OCI-LY3 (cell line): ENCODE results near the gene USPL1.

Experiments
- H2AFZ ChIP-seq: fragments of 200-600, 300-600 bp; shearing (Covaris generic); 2 replicates; pipeline ENCODE4 v1.6.0; 2014; ENCODE audit warnings: antibody characterized with exemption, low read depth, low read length
- H3K27ac ChIP-seq: fragments of 200-600, 300-600 bp; sonication (generic); 2 replicates; pipeline ENCODE4 v1.5.1; 2014; ENCODE audit warnings: mild to moderate bottlenecking, low read length, moderate library complexity, mixed read lengths
- H3K27me3 ChIP-seq: fragments of 200-600, 300-600 bp; sonication (generic); 2 replicates; pipeline ENCODE4 v1.6.1; 2014; ENCODE audit warnings: low read depth, low read length, mixed read lengths
- H3K36me3 ChIP-seq: fragments of 200-600, 300-600 bp; sonication (generic); replicated peaks from 2 replicates; pipeline ENCODE3; 2014; ENCODE audit warnings: low read depth, low read length, mixed read lengths
- H3K4me1 ChIP-seq: fragments of 300-600, 200-600 bp; sonication (generic); 2 replicates; pipeline ENCODE4 v1.6.1; 2014; ENCODE audit warnings: low read length, mixed read lengths
- H3K4me2 ChIP-seq: fragments of 200-600, 300-600 bp; sonication (generic); 2 replicates; pipeline ENCODE4 v1.6.1; 2014; ENCODE audit warnings: low read length, mixed read lengths
- H3K4me3 ChIP-seq: fragments of 300-600, 200-600 bp; sonication (generic); 2 replicates; pipeline ENCODE4 v1.5.1; 2014; ENCODE audit warnings: antibody characterized with exemption, mild to moderate bottlenecking, low read length, moderate library complexity
- H3K79me2 ChIP-seq: fragments of 300-600, 200-600 bp; shearing (Covaris generic); 2 replicates; pipeline ENCODE4 v1.6.1; 2014; ENCODE audit warnings: mild to moderate bottlenecking, low read length, mixed read lengths
- H3K9ac ChIP-seq: fragments of 300-600, 200-600 bp; shearing (Covaris generic); 2 replicates; pipeline ENCODE4 v1.6.0; 2014; ENCODE audit warnings: mild to moderate bottlenecking, low read length, moderate library complexity
- H3K9me3 ChIP-seq: fragments of 200-600, 300-600 bp; shearing (Covaris generic); 2 replicates; pipeline ENCODE4 v1.6.1; 2014; ENCODE audit warnings: low read length, mixed read lengths; ENCODE audit not compliant: insufficient read depth
- H4K20me1 ChIP-seq: fragments of 200-600, 300-600 bp; sonication (generic); 2 replicates; pipeline ENCODE4 v1.6.1; 2016; ENCODE audit warnings: low read length, mixed read lengths; ENCODE audit not compliant: insufficient read depth
- EZH2phosphoT487 ChIP-seq: fragments of 200-600 bp; shearing (Covaris generic); IDR thresholded peaks from 2 replicates; pipeline ENCODE4 v1.6.1; 2018; ENCODE audit warnings: antibody characterized with exemption, mixed run types, low read depth
- TF ChIP-seq, protein P1 (sequence below): fragments of 200-600, 300-600 bp; sonication (generic); IDR thresholded peaks from 2 replicates; pipeline ENCODE4 v1.5.1; 2014; ENCODE audit warnings: antibody characterized with exemption, low read length, low read depth

USPL1 gene

DNA sequence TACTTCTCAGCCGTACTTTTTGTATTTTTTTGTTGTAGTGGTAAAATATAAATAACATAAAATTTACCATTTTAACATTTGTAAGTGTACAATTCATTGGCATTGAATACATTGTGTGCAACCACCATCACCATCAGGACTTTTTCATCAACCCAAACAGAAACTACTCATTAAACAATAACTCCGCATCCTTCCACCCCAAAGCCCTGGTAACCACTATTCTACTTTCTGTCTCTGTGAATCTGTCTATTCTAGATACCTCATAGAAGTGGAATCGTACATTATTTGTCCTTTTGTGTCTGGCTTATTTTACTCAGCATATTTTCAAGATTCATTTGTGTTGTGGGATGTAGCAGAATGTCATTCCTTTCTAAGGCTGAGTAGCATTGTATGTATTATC, 38.5 kb downstream of the USPL1 start:
- H3K9me3 ChIP-seq, result no peaks in the 10 kb centered on the region
- H3K36me3 ChIP-seq, result peaks cover 56% of the 10 kb centered on the region
- no peak overlapping the region for H3K4me2 ChIP-seq
- no peaks in the 10 kb centered on the region; the same call in 1 of the 2 replicates for H3K79me2 ChIP-seq
- H3K9ac ChIP-seq, result no peak overlapping the region
- no peak overlapping the region for H3K4me3 ChIP-seq
- TF ChIP-seq EZH2phosphoT487, result no peak
- TF ChIP-seq, protein P1, sequence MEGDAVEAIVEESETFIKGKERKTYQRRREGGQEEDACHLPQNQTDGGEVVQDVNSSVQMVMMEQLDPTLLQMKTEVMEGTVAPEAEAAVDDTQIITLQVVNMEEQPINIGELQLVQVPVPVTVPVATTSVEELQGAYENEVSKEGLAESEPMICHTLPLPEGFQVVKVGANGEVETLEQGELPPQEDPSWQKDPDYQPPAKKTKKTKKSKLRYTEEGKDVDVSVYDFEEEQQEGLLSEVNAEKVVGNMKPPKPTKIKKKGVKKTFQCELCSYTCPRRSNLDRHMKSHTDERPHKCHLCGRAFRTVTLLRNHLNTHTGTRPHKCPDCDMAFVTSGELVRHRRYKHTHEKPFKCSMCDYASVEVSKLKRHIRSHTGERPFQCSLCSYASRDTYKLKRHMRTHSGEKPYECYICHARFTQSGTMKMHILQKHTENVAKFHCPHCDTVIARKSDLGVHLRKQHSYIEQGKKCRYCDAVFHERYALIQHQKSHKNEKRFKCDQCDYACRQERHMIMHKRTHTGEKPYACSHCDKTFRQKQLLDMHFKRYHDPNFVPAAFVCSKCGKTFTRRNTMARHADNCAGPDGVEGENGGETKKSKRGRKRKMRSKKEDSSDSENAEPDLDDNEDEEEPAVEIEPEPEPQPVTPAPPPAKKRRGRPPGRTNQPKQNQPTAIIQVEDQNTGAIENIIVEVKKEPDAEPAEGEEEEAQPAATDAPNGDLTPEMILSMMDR, result no peak
- no peak overlapping the region for H2AFZ ChIP-seq
- peaks cover 15% of the 10 kb centered on the region; the same call in 1 of the 2 replicates for H4K20me1 ChIP-seq
- no peak overlapping the region for H3K27ac ChIP-seq
- H3K27me3 ChIP-seq, result no peaks in the 10 kb centered on the region
- no peaks in the 10 kb centered on the region for H3K4me1 ChIP-seq

- no peak overlapping the region for H3K9ac ChIP-seq
- H3K27ac ChIP-seq, result no peak overlapping the region
- no peaks in the 10 kb centered on the region for H3K27me3 ChIP-seq
- H3K4me2 ChIP-seq, result no peak overlapping the region
- H3K4me3 ChIP-seq, result no peak overlapping the region
- peaks cover 40% of the 10 kb centered on the region for H3K36me3 ChIP-seq
- 0 out of 2 replicates have a peak, but pooled peaks cover 9% of the 10 kb centered on the region for H4K20me1 ChIP-seq
- H3K79me2 ChIP-seq, result no peaks in the 10 kb centered on the region
- TF ChIP-seq, protein P1, result no peak
- no peak for TF ChIP-seq EZH2phosphoT487
- no peaks in the 10 kb centered on the region for H3K9me3 ChIP-seq
- peaks cover 11% of the 10 kb centered on the region for H3K4me1 ChIP-seq
- no peak overlapping the region for H2AFZ ChIP-seq
These were observed 42.3 kb downstream of the USPL1 start for GRCh38 chr13:30659980-30660379.

DNA sequence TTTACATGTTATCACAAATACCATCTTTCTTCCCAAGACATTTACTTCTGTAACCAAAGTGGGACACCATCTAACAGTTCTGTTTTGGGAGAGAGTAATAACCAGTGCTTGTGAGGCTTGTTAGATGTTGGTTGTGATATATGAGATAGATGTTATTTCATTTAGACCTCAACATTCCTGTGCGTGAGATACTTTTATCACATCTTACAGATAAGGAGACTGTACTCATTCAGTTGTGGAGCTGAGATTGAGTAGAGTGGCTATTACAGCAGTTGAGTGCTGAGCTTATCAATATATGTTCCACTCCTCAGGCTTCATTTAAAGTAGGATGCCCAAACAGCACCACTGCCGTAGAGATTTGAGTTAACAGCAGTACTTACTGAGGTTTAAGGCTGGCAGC, 43.1 kb downstream of the USPL1 start:
- Histone ChIP-seq H3K9ac (no peak overlapping the region), H3K4me3 (no peak overlapping the region), H3K4me2 (no peak overlapping the region), H3K9me3 (no peaks in the 10 kb centered on the region), H3K79me2 (no peaks in the 10 kb centered on the region), H3K27me3 (no peaks in the 10 kb centered on the region), H3K27ac (no peak overlapping the region), H3K36me3 (peaks cover 33% of the 10 kb centered on the region), H2AFZ (no peak overlapping the region), H3K4me1 (peaks cover 11% of the 10 kb centered on the region), H4K20me1 (0 out of 2 replicates have a peak, but pooled peaks cover 9% of the 10 kb centered on the region)
- TF ChIP-seq EZH2phosphoT487, result no peak
- TF ChIP-seq, protein P1, result no peak

DNA sequence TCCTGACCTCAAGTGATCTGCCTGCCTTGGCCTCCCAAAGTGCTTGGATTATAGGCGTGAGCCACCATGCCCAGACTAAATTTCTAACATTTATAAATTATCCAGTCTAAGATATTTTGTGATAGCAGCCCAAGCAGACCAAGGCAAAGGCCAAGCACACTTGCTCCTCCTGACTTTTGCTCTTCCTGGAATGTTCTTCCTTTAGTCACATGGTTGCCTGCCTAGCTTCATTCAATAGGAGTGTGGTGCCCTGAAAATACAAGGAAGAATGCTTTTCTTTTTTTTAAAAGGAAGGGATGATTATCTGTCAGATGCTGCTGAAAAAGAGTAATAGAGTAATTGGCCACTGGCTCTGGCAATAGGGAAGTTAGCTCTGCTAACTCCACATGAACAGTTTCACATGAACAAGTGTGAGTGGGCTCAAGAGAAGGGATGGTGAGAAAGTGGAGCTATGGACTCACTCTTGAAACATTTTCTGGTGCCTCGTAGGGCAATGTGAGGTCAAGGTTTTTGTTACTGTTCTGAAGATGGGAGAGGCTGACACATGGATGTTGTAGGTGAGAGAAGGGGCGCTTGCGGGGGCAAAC, 47.1 kb downstream of the USPL1 start:
- Histone ChIP-seq H3K4me3 (no peak overlapping the region), H2AFZ (no peak overlapping the region), H3K27ac (no peak overlapping the region), H3K4me1 (peaks cover 11% of the 10 kb centered on the region), H3K9me3 (no peaks in the 10 kb centered on the region), H3K4me2 (no peak overlapping the region), H3K79me2 (no peaks in the 10 kb centered on the region), H3K27me3 (no peaks in the 10 kb centered on the region), H4K20me1 (0 out of 2 replicates have a peak, but pooled peaks cover under 1% of the 10 kb centered on the region), H3K36me3 (no peaks in the 10 kb centered on the region), H3K9ac (no peak overlapping the region)
- TF ChIP-seq, protein P1, result no peak
- no peak for TF ChIP-seq EZH2phosphoT487
